Measurements from ENCODE around the gene POMT1.

The POMT1 gene

GRCh38 chr9:131555841-131556673 lies 53.3 kb downstream of the POMT1 start:
- no peak for DNase-seq

GRCh38 chr9:131557855-131558548 lies 55.3 kb downstream of the POMT1 start:
- DNase-seq: no peak

- DNase-seq: no peak
Measured at GRCh38 chr9:131559421-131560000, 56.8 kb downstream of the POMT1 start.

- DNase-seq: no peak
Measured at GRCh38 chr9:131562032-131562959, 59.6 kb downstream of the POMT1 start.

- DNase-seq: peak in 1 of 5 donors; percentile 25
Measured at GRCh38 chr9:131565369-131565768, 62.7 kb downstream of the POMT1 start.

GRCh38 chr9:131566158-131566557 lies 63.4 kb downstream of the POMT1 start:
- DNase-seq: no peak

- DNase-seq: no peak
Measured at GRCh38 chr9:131567910-131568309, 65.2 kb downstream of the POMT1 start.

Data from T-helper 1 cell (primary cell).